Brain microvascular endothelial cell (primary cell): ENCODE data around the gene LYSMD1.

Source experiments
- DNase-seq: peaks from one replicate; pipeline ENCODE4 v3.0.0-alpha.2; 2020
- H3K27ac ChIP-seq: fragments of 250-450 bp; sonication (Bioruptor Pico); 2 replicates; pipeline ENCODE4 v1.5.1; 2020; ENCODE audit warnings: mild to moderate bottlenecking, moderate library complexity
- H3K27me3 ChIP-seq: fragments of 250-450 bp; sonication (Bioruptor Pico); replicated peaks from 2 replicates; pipeline ENCODE4 v1.5.1; 2020; ENCODE audit warnings: mild to moderate bottlenecking
- H3K36me3 ChIP-seq: fragments of 250-450 bp; sonication (Bioruptor Pico); replicated peaks from 2 replicates; pipeline ENCODE4 v1.5.1; 2020; ENCODE audit warnings: mild to moderate bottlenecking
- H3K4me3 ChIP-seq: 2 replicates; pipeline ENCODE4 v1.5.1; 2011; ENCODE audit warnings: low read depth, mild to moderate bottlenecking, control low read depth, low read length, moderate library complexity
- in situ Hi-C: cut with HindIII; loops from 2 replicates; pipeline ENCODE4 v1.10.0; 2017; ENCODE audit warnings: low sequenced_read_pairs, low pct_ligation_motif_present
- TF ChIP-seq, protein P1 (sequence below): IDR thresholded peaks from 2 replicates; pipeline ENCODE4 v1.5.1; 2011; ENCODE audit warnings: low read depth, mild to moderate bottlenecking, moderate library complexity, low read length, control low read depth, inconsistent platforms; ENCODE audit errors: missing control alignments

LYSMD1 gene

DNA sequence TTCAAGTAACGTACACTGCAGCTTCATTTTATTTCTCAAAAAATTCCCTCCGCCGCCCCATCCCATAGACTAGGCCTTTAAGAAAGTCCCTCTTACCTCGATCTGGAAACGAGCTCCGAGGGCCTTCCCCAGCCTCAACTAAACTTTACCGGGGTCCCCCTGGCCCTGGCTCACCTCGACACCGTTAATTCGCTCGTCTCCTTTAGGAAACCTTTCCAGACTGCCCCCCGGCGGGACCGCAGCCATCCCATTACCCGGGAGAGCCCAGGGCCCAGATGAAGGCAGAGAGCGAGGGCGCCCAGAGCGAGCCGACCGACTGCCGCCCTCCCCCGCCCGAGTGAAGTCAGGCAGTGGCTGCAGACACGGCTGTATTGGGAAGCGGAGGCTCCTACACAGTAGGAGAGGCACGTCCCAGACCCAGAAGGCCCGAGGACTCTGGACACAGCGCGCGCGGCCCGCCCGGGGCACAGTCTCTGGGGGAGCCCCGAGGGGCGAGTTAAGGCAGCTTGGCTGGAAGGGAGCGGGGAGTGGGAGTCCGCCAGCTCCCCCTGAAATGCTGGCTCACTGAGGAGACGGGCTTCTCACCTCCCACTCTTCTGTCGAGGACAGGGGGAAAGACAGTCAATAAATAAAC is 33.9 kb downstream of the LYSMD1 start:
- H3K27me3 ChIP-seq: no peaks in the 10 kb centered on the region
- no peaks in the 10 kb centered on the region for H3K36me3 ChIP-seq
- peak overlapping the region; percentile 48 for H3K4me3 ChIP-seq
- H3K27ac ChIP-seq: no peak overlapping the region
- no peak for DNase-seq
- in situ Hi-C loops: no loop called here
- TF ChIP-seq, protein P1, sequence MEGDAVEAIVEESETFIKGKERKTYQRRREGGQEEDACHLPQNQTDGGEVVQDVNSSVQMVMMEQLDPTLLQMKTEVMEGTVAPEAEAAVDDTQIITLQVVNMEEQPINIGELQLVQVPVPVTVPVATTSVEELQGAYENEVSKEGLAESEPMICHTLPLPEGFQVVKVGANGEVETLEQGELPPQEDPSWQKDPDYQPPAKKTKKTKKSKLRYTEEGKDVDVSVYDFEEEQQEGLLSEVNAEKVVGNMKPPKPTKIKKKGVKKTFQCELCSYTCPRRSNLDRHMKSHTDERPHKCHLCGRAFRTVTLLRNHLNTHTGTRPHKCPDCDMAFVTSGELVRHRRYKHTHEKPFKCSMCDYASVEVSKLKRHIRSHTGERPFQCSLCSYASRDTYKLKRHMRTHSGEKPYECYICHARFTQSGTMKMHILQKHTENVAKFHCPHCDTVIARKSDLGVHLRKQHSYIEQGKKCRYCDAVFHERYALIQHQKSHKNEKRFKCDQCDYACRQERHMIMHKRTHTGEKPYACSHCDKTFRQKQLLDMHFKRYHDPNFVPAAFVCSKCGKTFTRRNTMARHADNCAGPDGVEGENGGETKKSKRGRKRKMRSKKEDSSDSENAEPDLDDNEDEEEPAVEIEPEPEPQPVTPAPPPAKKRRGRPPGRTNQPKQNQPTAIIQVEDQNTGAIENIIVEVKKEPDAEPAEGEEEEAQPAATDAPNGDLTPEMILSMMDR: no peak

DNA sequence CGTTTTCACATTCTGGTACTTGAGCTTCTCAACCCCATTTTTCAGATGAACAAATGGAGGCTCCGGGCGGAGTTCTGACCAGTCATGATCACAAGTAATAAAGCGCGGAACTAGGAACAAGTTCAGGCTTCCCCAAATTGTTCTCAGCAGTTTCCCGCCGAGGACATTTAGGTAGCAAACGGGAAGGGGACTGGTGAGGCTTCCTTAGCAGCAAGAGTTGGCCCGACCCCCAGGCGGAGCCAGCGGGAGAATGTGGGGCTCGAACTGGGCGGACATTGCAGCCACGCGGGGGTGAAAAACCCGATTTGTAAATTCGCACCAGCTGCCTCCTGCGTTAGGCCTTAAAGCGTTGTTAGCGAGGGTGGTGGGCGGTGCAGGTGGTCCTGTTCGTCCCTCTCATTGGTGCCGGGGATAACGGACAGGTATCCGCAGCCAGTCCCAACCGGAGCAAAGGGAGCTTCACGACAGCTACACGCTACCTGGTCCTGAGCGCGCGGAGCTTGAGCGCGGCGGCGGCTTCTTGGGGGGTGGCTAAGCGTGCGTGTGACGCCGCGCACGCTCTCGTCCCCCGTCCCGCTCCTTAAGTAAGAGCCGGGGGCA is 34.6 kb downstream of the LYSMD1 start:
- TF ChIP-seq, protein P1: peak; percentile 25
- peak; percentile 83 for DNase-seq
- Histone ChIP-seq H3K4me3 (peak overlapping the region; percentile 48), H3K27ac (no peak overlapping the region), H3K27me3 (no peaks in the 10 kb centered on the region), H3K36me3 (no peaks in the 10 kb centered on the region)
- in situ Hi-C loops: no loop called here

DNA sequence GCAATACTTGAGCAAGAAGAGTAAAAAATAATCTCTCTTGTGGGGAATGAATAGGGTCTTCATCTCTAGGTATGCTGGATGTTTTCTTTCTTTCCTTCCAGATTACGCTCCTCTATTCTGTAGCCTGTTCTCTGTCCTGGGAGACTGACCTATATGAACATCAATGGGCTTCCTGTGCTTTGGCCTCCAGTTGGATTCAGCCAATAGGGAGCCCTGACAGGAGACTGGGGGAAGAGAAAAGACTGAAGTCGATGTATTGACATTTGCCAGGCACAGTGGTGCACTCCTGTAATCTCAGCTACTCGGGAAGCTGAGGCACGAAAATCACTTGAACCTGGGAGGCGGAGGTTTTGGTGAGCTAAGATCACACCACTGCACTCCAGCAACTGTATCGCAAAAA is 36.9 kb downstream of the LYSMD1 start:
- no peaks in the 10 kb centered on the region for H3K36me3 ChIP-seq
- H3K27ac ChIP-seq: no peak overlapping the region
- TF ChIP-seq, protein P1: no peak
- in situ Hi-C loops: no loop called here
- DNase-seq: no peak
- no peak overlapping the region for H3K4me3 ChIP-seq
- no peaks in the 10 kb centered on the region for H3K27me3 ChIP-seq

- in situ Hi-C loops: no loop called here
- Histone ChIP-seq H3K27me3 (no peaks in the 10 kb centered on the region), H3K27ac (no peak overlapping the region), H3K4me3 (no peak overlapping the region), H3K36me3 (no peaks in the 10 kb centered on the region)
- TF ChIP-seq, protein P1: no peak
- DNase-seq: no peak
Observed at GRCh38 chr1:151124763-151125403, 40.8 kb downstream of the LYSMD1 start.

- H3K27me3 ChIP-seq: no peaks in the 10 kb centered on the region
- H3K36me3 ChIP-seq: no peaks in the 10 kb centered on the region
- no peak overlapping the region for H3K4me3 ChIP-seq
- no peak overlapping the region for H3K27ac ChIP-seq
- no peak for DNase-seq
- TF ChIP-seq, protein P1: no peak
- in situ Hi-C loops: no loop called here
Observed at GRCh38 chr1:151113877-151114276, 51.8 kb downstream of the LYSMD1 start.
